GM21447 (cell line): ENCODE results near the gene MYH8.

Source experiments
- ATAC-seq: cut with Tn5 transposase; IDR thresholded peaks from one replicate; pipeline ENCODE4 v1.9.1; 2021; ENCODE audit not compliant: unreplicated experiment

Gene MYH8

GRCh38 chr17:10384175-10384574, 37.6 kb downstream of the MYH8 start:
- no peak for ATAC-seq

GRCh38 chr17:10380631-10381408, 40.9 kb downstream of the MYH8 start:
- no peak for ATAC-seq

GRCh38 chr17:10372906-10373305, 48.8 kb downstream of the MYH8 start, which contains the start of gene MYH13:
Gene MYH13 (minus strand): TSS chr17:10373006. CDS start chr17:10364530, 8,476 bp downstream.
- no peak for ATAC-seq

- no peak for ATAC-seq
Observed at GRCh38 chr17:10370016-10370608, 51.6 kb downstream of the MYH8 start.

GRCh38 chr17:10369239-10369638, 52.5 kb downstream of the MYH8 start:
- ATAC-seq = no peak

- no peak for ATAC-seq
Observed at GRCh38 chr17:10368561-10368960, 53.2 kb downstream of the MYH8 start.

- no peak for ATAC-seq
Observed at GRCh38 chr17:10360578-10360977, 61.2 kb downstream of the MYH8 start.

GRCh38 chr17:10357768-10358167, 64.0 kb downstream of the MYH8 start:
- ATAC-seq = no peak

- ATAC-seq = no peak
Observed at GRCh38 chr17:10354651-10355050, 67.1 kb downstream of the MYH8 start.

GRCh38 chr17:10352893-10353292, 68.9 kb downstream of the MYH8 start:
- ATAC-seq = no peak

- ATAC-seq = no peak
Observed at GRCh38 chr17:10349403-10349802, 72.3 kb downstream of the MYH8 start.

GRCh38 chr17:10344816-10345215, 76.9 kb downstream of the MYH8 start:
- ATAC-seq = no peak
